Aorta (tissue), 5 donors: ENCODE data around the gene MATK. TPM values are rescaled to one million over a fixed set of nuclear protein-coding genes. Genes with fewer than 3 reads are reported as not detected.

Source experiments
- ATAC-seq: fragments of 200-7000 bp; cut with Tn5 transposase; one replicate; pipeline ENCODE4 v1.9.1; 2022; ENCODE audit warnings: moderate library complexity; ENCODE audit not compliant: low FRiP score
- DNase-seq, 2 donors: peaks; one replicate each; pipeline ENCODE4 v3.0.0-alpha.2; 2020
- H3K27ac ChIP-seq, 2 donors: one replicate each; pipeline ENCODE4 v1.5.1; 2013; ENCODE audit warnings: low read length in 2 of 2, mild to moderate bottlenecking in 2 of 2, moderate library complexity in 2 of 2, control low read depth in 1 of 2, inconsistent platforms in 1 of 2, low read depth in 1 of 2
- H3K27me3 ChIP-seq, 2 donors: one replicate each; pipeline ENCODE4 v1.6.1; 2013; ENCODE audit warnings: control low read depth in 1 of 2, low read length in 1 of 2, mild to moderate bottlenecking in 1 of 2, moderate library complexity in 1 of 2; ENCODE audit not compliant: insufficient read depth in 2 of 2, control insufficient read depth in 1 of 2
- H3K36me3 ChIP-seq, 2 donors: one replicate each; pipeline ENCODE4 v1.6.1; 2013; ENCODE audit warnings: control low read depth in 1 of 2, low read length in 1 of 2, mild to moderate bottlenecking in 1 of 2; ENCODE audit not compliant: insufficient read depth in 2 of 2, control insufficient read depth in 1 of 2
- H3K4me1 ChIP-seq, 2 donors: one replicate each; pipeline ENCODE4 v1.6.1; 2013; ENCODE audit warnings: low read length in 2 of 2, control low read depth in 1 of 2, mild to moderate bottlenecking in 1 of 2, moderate library complexity in 1 of 2; ENCODE audit not compliant: insufficient read depth in 2 of 2, control insufficient read depth in 1 of 2
- H3K4me3 ChIP-seq, 2 donors: one replicate each; pipeline ENCODE4 v1.5.1; 2013; ENCODE audit warnings: low read length in 2 of 2, control low read depth in 1 of 2, mild to moderate bottlenecking in 1 of 2
- H3K9me3 ChIP-seq: one replicate; pipeline ENCODE4 v1.6.1; 2013; ENCODE audit warnings: mild to moderate bottlenecking, low read length; ENCODE audit not compliant: control insufficient read depth
- WGBS, 2 donors: extraction: QIAGEN DNeasy Blood & Tissue Kit; methylation state at CpG; one replicate each; pipeline ENCODE4 v1.1.7; 2013; 5-methylcytosine and 5-hydroxymethylcytosine counted together
- intact Hi-C, 2 donors: fragments of 100-400 bp; cut with DNase I; formaldehyde crosslinking; loops; one replicate each; pipeline versions ENCODE4 v1.14.2 to v1.15.0; 2022
- long read RNA-seq, 2 donors: library from polyadenylated mRNA; unstranded; transcript quantifications; one replicate each; pipeline ENCODE4 v2.0.0, GENCODE V29; 2020 to 2021
- polyA plus RNA-seq, 2 donors: library from polyadenylated mRNA; stranded (reverse); fragments of 200-250 nt; gene quantifications; one replicate each; pipeline ENCODE4 v1.2.3, GENCODE V29; 2013
- total RNA-seq, 2 donors: library from RNA; stranded (reverse); fragmentation: NEBNext Ultra II Directional; extraction: Animal tissue kit (Norgen Biotek cat#: 25700); gene quantifications; one replicate each; pipeline ENCODE4 v1.2.1, GENCODE V29; 2021
- donor health status: healthy with polysubstance abuse.
- donor health status: Bipolar disorder and iron deficiency.
- donor health status: DM: no; HTN: no; CAD: no.
- donor health status: DM: no; HTN: no; CAD: no.
- donor health status: DM: yes; HTN: yes; CAD: no.

The MATK gene
- 1 to 10 TPM; 1.9 to 2.0 TPM for total RNA-seq
- polyA plus RNA-seq, result 1 to 10 TPM; 1.7 to 5.5 TPM
- long read RNA-seq, donor 1, partial matches to known transcripts, result 1 of 7 reads
- long read RNA-seq, donor 1, other reads (novel, unspliced or antisense), result 3 of 7 reads
- long read RNA-seq, donor 2, partial matches to known transcripts, result 1 of 2 reads
- long read RNA-seq, donor 2, other reads (novel, unspliced or antisense), result 0 of 2 reads

DNA sequence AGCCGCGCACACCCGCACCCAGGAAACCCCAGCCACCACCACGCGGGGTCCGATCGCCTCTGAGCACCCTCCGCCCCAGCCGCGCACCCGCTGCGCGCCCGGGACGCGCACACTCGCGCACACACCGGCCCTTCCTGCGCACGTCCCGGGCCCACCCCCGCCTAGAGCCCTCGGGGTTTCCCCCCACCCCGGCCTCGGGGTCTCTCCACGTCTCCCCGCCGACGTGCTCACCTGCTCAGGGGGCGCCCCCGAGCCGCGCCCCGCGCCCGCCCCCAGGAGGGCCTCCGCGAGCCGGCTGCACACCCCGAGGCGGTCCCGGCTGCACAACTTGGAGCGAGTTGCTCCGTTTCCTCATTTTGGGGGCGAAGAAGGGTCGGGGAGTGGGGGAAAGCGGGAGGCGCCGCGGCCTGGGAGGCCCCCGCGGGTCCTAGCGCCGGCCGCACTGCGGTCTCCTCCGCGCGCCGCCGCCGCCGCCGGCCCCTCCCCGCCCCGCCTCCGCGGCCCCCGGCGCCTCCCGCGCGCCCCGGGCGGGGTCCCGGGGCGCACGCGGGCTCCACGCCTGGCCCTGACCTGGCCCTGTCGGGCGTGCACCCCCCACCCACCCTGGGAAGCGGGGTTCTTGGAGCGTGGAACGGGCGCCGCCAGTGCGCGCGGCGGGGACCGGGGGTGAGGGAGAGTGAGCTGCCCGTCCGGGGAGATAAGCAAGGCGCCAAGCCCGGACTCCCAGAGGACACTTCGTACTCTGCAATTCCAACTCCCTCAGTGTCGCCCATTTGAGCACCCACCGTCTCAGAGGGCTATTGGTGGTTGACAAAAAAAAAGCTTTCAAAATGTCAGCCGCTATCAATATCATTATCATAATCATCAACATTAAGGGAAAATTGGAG, at the start of gene MATK:
Gene MATK (minus strand): TSS at position 444 of the 887 bp plus-strand sequence. CDS start 1,246 bp downstream, outside the sequence.
- intact Hi-C loops, result no loop called here
- H3K9me3 ChIP-seq, result peaks cover 14% of the 10 kb centered on the region
- H3K27me3 ChIP-seq, result peaks cover 0 to 2% of the 10 kb centered on the region in 2 donors
- ATAC-seq (no peak), DNase-seq (no peak)
- H3K4me3 ChIP-seq, result no peak within 1 kb of the TSS
- H3K27ac ChIP-seq, result no peak within 1 kb of the TSS
- WGBS, 2 donors, result 5 to 6% methylated on average over 57 to 101 of the region's 101 CpGs
- H3K36me3 ChIP-seq, result no peaks in the 10 kb centered on the region
- H3K4me1 ChIP-seq, result no peaks in the 10 kb centered on the region

- intact Hi-C loops, result no loop called here
- 80 to 92% methylated on average over 9 of the region's 9 CpGs for WGBS, 2 donors
- Histone ChIP-seq H3K27ac (no peak overlapping the region), H3K4me3 (no peak overlapping the region), H3K9me3 (no peaks in the 10 kb centered on the region), H3K36me3 (no peaks in the 10 kb centered on the region), H3K27me3 (no peaks in the 10 kb centered on the region), H3K4me1 (no peaks in the 10 kb centered on the region)
- ATAC-seq, result no peak
- no peak for DNase-seq
Measured at GRCh38 chr19:3835055-3835435, 48.9 kb upstream of the MATK start.

DNA sequence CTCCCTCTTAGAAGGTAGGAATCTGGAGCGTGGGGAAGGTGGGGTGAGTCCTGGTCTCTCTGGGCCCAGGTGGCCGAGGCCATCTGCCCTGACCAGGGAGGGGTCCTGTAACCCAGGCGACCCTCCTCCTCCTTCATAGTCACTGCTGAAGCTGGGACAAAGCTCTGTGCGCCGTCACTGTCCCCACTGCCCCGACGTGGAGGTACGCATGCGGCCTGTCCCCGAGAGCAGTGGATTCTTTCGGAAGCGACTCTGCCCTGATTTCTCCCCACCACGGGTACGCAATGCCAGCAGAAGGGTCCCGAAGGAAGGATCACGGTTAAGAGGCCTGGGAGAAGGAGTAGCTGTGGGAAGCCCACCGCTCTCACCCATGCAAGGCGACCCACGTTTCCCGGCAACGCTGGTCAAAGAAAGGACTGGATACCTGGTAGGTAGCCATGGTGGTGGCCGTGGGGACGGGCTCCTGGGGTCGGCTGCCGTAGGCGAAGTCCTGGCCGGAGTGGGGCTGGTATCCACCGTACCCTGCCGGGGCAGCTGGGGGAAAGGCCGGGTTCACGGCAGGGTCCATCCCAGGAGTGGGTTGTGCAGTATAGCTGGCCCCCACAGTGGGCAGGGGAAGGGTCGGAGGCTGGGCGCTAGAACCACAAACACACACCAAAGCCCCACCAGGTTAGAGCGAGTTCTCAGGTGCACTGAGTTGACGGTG, 48.3 kb upstream of the MATK start:
- no peaks in the 10 kb centered on the region for H3K9me3 ChIP-seq
- no peaks in the 10 kb centered on the region for H3K36me3 ChIP-seq
- no peaks in the 10 kb centered on the region for H3K27me3 ChIP-seq
- no peak for ATAC-seq
- no peak overlapping the region for H3K27ac ChIP-seq
- intact Hi-C loops, result no loop called here
- DNase-seq, result no peak
- 84 to 88% methylated on average over 35 of the region's 35 CpGs for WGBS, 2 donors
- H3K4me1 ChIP-seq, result no peaks in the 10 kb centered on the region
- H3K4me3 ChIP-seq, result no peak overlapping the region

GRCh38 chr19:3833578-3834348, 47.6 kb upstream of the MATK start:
- ATAC-seq, result no peak

DNA sequence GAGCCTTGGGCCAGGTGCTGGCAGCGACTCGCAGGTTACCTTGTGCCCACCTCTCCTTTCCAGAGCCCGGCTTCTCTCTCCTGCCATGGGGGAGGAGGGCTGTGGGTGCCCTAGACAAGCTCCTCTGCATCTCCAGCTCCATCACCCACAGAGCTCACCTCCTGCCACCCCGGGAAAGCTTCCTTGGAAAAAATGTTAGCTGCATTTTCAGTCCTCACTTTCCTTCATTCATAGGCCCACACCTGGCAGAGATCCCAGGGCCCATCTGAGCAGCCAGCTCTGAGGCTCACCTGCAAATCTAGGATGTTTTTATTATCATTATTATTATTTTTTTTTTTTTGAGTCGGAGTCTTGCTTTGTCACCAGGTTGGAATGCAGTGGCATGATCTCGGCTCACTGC, 45.8 kb upstream of the MATK start:
- 76 to 83% methylated on average over 6 of the region's 6 CpGs for WGBS, 2 donors
- Histone ChIP-seq H3K27me3 (no peaks in the 10 kb centered on the region), H3K9me3 (no peaks in the 10 kb centered on the region)

More at GRCh38 chr19:3833578-3834348, 47.6 kb upstream of the MATK start:
- no peaks in the 10 kb centered on the region for H3K27me3 ChIP-seq
- no peak overlapping the region for H3K4me3 ChIP-seq
- DNase-seq, result no peak
- H3K36me3 ChIP-seq, result no peaks in the 10 kb centered on the region
- intact Hi-C loops, result no loop called here
- H3K4me1 ChIP-seq, result no peaks in the 10 kb centered on the region
- H3K9me3 ChIP-seq, result no peaks in the 10 kb centered on the region
- no peak overlapping the region for H3K27ac ChIP-seq
- 53 to 63% methylated on average over 34 of the region's 34 CpGs for WGBS, 2 donors

DNA sequence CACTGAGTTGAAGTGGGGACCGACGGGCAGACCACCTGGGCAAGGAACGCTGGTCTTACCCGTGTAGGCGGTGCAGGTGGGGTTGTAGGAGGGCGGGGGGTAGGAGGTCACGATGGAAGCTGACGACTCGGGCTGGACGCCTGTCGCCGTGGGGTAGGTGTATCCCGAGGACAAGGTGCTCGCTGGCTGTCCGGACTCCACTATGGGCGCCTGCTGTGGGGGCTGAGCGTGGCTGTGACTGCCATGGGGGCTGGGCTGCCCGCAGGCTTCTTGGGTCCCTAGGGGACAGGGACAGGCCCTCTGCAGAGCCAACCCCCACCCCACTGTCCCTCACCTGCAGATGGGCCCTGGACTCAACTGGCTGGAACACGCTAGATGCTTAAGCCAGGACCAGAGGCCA, 45.4 kb upstream of the MATK start:
- no peak for DNase-seq
- Histone ChIP-seq H3K9me3 (no peaks in the 10 kb centered on the region), H3K36me3 (no peaks in the 10 kb centered on the region), H3K27ac (no peak overlapping the region), H3K27me3 (no peaks in the 10 kb centered on the region), H3K4me1 (no peaks in the 10 kb centered on the region), H3K4me3 (no peak overlapping the region)
- intact Hi-C loops, result no loop called here
- no peak for ATAC-seq
- 61 to 68% methylated on average over 19 of the region's 19 CpGs for WGBS, 2 donors

More for the DNA sequence above, 45.8 kb upstream of the MATK start:
- ATAC-seq (no peak), DNase-seq (no peak)
- Histone ChIP-seq H3K4me1 (no peaks in the 10 kb centered on the region), H3K36me3 (no peaks in the 10 kb centered on the region), H3K27ac (no peak overlapping the region), H3K4me3 (no peak overlapping the region)
- intact Hi-C loops, result no loop called here

- DNase-seq, result no peak
- Histone ChIP-seq H3K36me3 (no peaks in the 10 kb centered on the region), H3K4me3 (no peak overlapping the region), H3K27ac (no peak overlapping the region), H3K9me3 (no peaks in the 10 kb centered on the region), H3K4me1 (no peaks in the 10 kb centered on the region), H3K27me3 (no peaks in the 10 kb centered on the region)
- no peak for ATAC-seq
- 43 to 47% methylated on average over 45 of the region's 45 CpGs for WGBS, 2 donors
- intact Hi-C loops, result no loop called here
Measured at GRCh38 chr19:3830621-3831589, 44.7 kb upstream of the MATK start.
